Measurements from ENCODE around the gene HHATL. TPM values are rescaled to one million over a fixed set of nuclear protein-coding genes. Genes with fewer than 3 reads are reported as not detected.

Gene HHATL
- total RNA-seq, 1 donor from 2014 or later: not detected

- no peak for DNase-seq
These were observed 38.8 kb downstream of the HHATL start for GRCh38 chr3:42663581-42664437.

DNA sequence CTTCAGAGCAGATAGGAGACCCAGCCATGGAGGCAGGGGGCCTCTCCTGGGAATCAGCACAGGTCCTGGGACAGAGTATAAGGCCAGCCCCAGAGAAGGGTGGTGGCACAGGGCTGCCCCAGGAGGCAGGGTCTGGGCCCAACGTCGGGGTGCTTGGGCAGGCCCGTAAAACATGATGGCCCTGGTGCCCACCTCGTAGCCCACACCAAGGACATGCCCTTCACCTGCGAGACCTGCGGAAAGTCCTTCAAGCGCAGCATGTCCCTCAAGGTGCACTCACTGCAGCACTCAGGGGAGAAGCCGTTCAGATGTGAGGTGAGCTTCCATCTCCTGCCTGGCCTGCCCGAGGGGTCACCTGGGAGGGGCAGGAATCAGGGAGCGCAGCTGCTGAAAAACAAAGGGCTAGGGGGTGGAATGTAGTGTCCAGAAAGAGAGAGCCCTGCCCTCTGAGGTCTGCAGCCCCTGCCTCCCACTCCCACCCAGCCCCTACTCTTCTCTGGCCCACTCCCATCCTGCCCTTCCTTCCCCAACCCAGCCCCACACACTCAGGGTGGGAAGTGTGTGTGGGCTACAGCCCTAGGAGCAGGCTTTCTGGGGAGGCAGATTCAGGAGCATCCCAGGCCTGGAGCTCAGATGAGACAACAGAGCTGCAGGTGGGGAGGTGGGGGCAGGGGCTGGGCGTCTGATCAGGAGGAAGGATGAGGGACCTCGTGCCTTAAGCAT lies 39.6 kb downstream of the HHATL start:
- no peak for DNase-seq

DNA sequence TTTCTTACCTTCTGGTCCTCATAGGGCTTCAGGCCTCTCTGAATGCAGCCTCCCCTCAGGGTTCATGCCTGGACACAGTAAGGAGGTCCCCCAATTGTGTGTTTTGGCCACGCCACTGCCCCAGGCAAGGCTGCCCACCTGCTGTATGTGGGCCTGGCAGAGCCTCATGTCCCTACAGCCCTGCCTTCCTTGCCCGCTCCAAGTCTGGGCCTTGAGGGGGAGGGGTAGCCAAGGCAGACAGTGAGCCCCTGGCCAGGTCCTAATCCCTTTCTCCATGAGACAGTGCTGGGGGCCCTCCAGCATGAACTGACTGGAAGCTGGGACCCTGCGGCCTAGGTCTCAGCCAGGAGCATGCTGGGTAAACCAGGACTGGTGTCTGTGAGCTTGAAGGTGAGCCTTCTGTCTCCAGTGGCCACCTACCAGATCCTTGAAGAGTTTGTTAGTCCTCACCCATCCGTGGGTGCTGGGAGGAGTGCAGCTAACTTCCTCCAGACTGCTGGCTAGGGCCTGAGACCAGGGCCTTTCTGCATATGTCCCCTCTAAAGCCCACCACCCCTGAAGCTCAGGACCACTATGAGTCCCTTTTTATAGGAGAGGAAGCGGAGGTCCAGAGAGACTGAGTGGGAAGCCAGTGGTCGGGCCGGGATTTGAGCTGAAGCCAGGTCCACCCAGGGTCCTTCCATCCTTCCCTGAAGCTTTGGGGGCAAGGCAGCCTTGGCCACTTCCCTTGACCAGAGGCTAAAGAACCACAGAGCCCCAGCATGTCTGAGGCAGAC lies 40.4 kb downstream of the HHATL start:
- DNase-seq: no peak

GRCh38 chr3:42661593-42662022 lies 41.0 kb downstream of the HHATL start:
- no peak for DNase-seq

GRCh38 chr3:42660898-42661297 lies 41.7 kb downstream of the HHATL start:
- no peak for DNase-seq

- DNase-seq: no peak
These were observed 42.4 kb downstream of the HHATL start for GRCh38 chr3:42660131-42660715.

DNA sequence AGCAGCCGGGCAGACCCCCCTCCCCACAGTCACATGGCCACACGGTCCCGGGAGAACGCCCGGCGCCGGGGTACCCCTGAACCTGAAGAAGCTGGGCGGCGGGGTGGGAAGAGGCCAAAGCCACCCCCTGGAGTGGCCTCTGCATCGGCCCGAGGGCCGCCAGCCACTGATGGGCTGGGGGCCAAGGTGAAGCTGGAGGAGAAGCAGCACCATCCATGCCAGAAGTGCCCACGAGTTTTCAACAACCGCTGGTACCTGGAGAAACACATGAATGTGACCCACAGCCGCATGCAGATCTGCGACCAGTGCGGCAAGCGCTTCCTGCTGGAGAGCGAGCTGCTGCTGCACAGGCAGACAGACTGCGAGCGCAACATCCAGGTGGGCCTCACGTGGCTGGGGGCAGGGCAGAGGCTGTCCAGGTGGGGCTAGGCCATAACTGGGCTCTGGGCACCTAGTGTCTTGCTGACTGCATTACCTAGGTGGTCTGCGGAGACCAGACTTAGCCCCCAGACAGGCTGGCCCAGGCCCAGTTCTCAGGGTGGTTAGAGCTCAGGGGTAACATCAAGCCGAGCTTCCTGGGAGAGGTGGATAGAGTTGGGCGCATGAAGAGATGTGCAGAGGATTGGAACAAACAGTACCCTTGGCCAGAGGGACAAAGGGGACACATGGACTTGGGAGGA lies 43.0 kb downstream of the HHATL start:
- no peak for DNase-seq

DNA sequence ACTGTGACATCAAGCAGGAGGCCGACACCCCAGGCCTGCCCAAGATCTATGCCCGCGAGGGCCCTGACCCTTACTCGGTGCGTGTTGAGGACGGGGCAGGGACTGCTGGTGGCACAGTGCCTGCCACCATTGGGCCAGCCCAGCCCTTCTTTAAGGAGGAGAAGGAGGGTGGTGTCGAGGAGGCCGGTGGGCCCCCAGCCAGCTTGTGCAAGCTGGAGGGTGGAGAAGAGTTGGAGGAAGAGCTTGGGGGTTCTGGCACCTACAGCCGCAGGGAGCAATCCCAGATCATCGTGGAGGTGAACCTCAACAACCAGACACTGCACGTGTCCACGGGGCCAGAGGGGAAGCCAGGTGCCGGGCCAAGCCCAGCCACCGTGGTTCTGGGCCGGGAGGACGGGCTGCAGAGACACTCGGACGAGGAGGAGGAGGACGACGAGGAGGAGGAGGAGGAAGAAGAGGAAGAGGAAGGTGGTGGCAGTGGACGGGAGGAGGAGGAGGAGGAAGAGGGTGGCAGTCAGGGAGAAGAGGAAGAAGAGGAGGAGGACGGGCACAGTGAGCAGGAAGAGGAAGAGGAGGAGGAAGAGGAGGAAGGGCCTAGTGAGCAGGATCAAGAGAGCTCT lies 43.7 kb downstream of the HHATL start:
- DNase-seq: no peak

GRCh38 chr3:42658091-42658770 lies 44.4 kb downstream of the HHATL start:
- no peak for DNase-seq

DNA sequence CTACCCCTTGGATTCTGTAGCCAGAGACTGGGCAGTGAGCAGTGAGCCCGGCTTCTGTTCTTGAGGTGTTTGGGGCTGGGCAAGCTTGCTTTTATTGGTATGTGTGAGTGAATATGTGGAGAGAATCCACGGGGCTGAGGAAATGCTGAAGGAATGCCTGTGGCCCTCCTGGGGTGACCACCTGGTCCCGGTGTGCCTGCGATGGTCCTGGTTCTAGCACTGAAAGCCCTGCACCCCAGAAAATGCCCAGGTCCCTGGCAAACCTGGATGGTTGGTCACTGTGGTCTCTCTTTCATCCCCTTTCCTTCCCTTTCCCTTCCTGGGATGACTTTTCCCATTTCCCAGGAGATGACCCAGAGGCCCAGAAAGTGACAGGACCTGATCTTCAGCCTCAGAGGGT lies 44.9 kb downstream of the HHATL start:
- no peak for DNase-seq

DNA sequence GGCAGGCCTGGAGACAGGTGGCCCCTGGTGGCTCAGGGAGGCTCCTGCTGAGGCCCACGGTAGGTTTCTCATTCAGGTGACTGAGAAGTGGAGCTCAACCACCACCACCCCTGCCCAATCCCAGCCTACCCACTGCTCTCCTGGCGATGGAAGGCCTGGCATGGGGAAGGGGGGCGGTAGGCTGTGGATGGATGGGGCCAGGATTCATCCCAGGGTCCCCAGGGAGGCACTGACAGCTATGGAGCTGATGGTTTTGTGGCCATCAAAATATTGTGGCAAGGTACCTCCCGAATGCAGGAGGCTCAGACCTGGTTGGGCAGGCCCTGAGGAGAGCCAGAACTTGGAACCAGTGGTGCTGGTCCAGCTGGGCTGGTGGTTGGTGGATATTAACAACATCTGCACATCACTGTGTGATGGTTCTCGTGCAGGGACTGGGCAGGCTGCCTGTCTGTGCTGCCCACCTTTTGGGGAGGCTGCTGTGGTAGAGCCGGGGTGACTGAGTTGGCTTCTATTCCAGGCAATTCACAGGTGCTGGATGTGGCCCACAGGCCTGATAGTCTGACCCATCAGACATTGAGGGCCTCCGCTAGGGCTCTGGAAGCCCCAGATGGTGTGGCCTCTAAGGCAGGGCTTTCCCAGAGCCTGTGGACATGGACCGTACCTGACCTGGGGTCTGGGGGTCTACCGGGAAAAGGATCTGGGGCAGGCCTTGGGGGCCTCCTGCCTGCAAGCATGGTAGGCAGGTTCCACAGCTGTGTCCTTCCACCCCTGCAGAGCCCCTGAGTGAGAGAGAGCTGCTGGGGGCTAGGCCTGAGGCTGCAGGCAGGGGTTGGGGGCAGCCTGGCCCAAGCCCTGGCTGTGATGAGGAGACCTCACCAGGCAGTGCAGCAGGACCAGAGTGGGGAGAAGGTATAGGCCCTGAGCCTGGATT lies 45.7 kb downstream of the HHATL start:
- DNase-seq: no peak

DNA sequence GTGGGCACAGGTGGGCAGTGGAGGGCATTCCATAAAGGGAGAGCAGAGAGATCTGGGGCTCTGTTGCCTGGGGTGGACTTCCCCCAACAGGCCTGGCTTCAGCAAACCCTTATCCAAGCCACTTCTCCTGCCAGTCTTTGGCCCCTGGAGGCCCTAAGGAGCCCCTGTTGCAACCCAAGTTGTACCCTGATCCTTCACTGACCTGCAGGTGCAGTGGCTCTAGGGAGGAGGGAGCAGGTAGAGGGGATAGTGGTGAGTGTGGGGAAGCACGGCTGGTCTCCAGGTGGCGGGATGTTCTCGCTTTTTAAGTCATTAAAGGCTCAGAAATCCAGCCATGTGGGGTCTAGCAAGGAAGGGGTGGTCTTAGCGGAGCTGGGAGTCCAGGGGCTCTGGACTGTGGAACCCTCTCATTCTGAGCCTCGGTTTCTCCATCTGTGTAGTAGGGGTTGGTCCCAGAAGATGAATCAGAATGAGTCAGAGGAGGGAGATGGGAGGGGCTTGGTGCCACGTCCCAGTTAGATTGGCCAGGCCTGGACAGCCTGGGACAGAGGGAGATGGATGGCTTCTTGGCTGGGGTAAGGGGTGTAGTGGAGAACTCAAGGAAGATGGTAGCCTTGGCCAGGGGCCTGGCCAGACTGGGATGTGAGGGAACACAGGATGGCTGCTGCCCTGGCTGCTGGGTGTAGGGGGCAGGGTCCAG lies 46.5 kb downstream of the HHATL start:
- no peak for DNase-seq

- DNase-seq: no peak
These were observed 47.2 kb downstream of the HHATL start for GRCh38 chr3:42655331-42655888.

DNA sequence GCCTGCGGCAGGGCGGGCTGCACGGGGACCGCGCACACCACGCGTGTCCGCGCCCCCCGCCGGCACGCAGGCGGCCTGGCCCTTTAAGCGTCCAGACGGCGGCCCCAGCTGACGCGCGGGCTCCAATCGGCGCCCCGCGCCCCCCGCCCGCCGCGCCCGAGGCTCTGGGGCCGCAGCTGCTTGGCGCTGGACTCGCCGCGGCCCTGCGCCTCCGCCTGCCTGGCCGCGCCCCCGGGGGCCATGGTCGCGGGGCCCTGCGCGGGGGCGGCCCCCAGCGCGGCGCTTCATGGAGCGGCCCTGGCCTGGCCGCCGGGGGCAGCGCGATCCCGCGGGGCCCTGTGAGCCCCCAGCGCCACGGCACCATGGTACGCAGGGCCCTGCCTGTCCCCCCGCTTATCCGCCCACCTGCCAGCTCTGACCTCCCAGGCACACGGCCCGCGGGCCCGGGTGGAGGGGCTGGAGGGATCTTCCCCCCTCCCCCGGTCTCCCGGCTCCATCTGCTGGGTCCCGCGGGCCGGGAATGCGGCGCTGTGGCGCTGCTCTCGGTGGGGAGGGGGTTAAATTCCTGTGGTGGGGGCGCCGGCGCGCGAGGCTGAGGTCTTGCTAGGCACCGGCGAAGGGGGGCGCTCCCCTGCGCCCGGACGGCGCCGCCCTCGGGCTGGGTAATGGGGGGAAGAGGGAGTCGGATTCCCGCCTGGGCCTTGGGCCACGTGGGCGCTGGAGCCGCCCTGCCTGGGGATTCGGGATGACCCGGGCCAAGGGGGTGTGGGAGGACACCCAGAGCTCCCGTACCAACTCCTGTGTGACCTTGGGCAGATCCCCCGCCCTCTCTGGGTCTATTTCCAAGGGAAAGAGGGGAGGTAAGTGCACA lies 48.0 kb downstream of the HHATL start:
- peak; percentile 55 for DNase-seq

DNA sequence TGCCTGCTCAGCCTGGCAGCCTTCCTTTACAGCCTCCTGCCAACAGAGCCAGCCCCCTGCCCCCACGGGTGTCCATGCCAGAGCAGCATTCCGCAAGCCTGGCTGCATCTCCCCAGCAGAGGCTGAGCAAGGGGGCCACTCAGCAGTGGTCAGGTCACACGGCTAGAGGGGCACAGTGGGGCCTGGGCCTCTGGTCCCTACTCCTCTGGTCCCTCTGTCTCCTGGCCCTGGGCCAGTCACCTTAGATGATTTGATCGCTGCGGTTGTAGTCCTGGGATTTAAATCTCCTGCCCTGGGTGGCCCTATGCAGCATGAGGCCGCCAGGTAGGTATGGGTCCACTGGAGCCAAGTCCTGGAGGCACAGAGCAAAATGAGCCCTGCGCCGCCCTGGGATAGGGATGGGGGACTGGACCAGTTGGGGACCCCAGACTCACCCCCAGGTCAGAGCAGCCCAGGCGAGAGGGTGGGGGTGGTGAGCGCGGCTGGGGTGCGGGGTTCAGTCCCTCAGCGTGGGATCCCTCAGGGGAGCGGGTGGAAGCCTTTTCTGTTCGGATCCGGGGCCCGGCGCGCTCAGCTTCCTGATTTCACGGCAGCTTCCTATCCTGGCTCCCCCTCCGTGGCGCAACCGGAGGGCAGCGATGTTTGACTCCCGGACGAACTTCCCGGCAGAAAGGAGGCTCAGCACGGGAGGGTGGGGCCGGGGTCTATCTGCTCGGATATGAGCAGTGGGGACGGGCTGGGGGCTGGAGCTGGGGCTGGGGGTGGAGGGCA lies 48.9 kb downstream of the HHATL start, which contains the start of gene ZBTB47:
Gene ZBTB47 (plus strand): TSS at position 138 of the 771 bp plus-strand sequence. CDS start 4,659 bp downstream, outside the sequence.
- DNase-seq: no peak

DNA sequence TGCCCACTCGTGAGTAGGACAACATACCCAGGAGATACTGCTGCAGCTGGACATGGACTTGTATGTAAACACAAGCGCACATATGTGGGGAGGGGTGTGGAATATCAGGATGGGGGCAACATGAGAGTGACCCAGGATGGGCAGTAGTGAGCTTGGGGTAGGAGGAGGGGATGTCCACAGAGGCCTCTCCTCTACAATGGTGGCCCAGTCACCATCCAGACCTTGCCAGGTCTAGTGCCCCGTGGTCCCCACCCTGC lies 49.4 kb downstream of the HHATL start:
- no peak for DNase-seq

Measured in occipital lobe (tissue), 2 donors.